SKM-1 treated with dmso at 0.1 percent for 144 hours (cell line): ENCODE data around the gene OR1I1.
"Not testable (repeated sequence)": the region's sequence is repeated elsewhere in the genome, so short reads cannot be mapped to it uniquely, and the experiment has no call there.

Experiments
- DNase-seq: peaks from one replicate; lab custom pipeline; 2025; ENCODE audit not compliant: unreplicated experiment; lab: John Stamatoyannopoulos, UW

Gene OR1I1

DNA sequence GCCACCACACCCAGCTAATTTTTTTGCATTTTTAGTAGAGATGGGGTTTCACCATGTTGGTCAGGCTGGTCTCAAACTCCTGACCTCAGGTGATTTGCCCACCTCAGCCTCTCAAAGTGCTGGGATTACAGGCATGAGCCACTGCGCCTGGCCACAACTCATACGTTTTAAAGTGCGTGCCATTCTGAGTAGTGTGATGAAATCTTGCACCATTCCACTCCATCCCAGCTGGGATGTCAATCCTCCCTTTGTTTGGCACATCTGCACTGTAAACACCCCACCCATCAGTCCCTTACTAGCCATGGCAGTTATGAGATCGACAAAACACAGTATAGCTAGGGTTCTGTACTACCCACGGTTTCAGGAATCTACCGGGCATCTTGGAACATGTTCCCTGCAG lies 16.0 kb downstream of the OR1I1 start:
- DNase-seq, result not testable (repeated sequence)

DNA sequence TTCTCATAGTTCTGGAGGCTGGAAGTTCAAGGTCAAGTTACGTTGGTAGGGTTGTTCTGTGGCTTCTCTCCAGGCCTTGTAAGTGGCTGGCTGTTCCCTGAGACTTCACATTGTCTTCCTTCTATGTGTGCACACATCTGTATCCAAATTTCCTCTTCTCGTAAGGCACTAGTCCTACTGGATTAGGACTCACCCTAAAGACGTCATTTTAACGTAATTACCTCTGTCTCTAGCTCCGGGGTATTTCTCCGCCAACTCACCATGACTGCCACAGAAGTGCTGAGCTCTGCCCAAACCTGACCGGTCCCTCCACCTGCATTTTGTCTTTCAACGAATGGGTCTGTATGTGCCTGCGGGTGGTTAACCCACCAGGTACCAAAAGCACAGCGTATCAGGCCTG lies 16.4 kb downstream of the OR1I1 start:
- DNase-seq, result no peak

DNA sequence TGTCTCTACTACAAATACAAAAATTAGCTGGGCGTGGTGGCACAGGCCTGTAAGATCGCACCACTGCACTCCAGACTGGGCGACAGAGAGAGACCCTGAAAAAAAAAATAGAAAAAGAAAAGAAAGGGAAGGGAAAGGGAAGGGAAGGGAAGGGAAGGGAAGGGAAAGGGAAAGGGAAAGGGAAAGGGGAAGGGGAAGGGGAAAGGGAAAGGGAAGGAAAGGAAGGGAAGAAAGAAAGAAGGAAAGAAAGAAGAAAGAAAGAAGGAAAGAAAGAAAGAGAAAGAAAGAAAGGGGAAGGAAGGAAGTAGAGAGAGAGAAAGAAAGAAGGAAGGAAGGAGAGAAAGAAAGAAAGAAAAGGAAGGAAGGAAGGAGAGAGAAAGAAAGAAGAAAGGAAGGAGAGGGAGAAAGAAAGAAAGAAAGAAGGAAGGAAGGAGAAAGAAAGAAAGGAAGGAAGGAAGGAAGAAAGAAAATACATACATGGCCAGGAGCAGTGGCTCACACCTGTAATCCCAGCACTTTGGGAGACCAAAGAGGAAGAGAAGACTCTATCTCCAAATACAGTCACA lies 17.1 kb downstream of the OR1I1 start:
- no peak for DNase-seq

DNA sequence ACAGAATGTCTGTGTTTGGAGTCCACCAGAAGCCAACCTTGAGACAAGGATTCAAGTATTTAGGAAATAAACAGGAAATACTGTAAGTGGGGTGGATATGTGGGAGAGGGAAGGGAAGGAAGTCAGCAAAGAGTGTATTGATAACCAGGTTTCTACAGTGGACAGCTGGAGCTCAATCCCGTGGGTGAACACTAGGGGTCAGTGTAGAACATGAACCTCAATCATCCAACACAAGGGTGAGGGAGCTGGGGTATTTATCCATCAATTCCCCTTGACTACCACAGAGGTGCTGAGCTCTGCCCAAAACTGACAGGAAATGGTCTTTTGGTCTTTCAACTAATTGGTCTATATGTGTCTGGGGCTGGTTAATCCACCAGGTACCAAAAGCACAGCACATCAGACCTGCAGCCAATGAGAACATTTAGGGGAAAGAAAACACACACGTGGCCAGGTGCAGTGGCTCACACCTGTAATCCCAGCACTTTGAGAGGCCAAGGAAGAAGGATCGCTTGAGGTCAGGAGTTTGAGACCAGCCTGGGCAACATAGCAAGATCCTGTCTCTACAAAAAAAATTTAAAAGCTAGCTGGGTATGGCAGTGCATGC lies 19.6 kb downstream of the OR1I1 start:
- peak; percentile 30 for DNase-seq

DNA sequence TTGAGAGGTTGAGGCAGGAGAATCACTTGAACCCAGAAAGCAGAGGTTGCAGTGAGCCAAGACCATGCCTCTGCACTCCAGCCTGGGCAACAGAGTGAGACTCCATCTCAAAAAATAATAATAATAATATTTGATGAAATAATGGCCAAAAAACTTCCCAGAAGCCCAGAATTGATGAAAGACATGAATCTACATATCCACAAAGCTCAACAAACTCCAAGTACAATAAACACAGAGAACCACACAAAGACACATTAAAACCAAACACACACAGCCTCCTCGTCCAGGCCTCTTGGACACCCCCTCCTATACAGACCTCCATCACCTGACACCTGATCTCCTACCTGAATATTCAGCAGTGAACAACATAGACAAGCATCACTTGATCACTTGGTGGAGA lies 22.0 kb downstream of the OR1I1 start:
- DNase-seq, result no peak

DNA sequence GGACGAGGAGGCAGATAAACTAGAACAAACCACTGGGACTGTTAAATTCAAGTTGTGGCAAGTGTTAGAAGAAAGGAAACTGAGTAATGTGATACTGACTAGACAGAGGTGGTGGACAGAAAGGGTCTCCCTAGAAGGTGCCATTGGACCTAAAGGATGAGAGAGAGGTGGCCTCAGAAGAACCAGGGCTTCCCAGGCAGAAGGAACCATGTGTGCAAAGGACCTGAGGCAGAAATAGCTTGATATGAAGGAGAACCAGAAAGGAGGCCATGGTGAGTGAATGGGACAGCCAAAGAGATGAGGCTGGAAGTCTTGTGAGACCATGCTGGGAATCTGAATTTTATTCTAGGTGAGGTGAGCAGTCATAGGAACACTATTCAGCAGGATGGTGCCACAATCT lies 22.4 kb downstream of the OR1I1 start:
- DNase-seq, result no peak

DNA sequence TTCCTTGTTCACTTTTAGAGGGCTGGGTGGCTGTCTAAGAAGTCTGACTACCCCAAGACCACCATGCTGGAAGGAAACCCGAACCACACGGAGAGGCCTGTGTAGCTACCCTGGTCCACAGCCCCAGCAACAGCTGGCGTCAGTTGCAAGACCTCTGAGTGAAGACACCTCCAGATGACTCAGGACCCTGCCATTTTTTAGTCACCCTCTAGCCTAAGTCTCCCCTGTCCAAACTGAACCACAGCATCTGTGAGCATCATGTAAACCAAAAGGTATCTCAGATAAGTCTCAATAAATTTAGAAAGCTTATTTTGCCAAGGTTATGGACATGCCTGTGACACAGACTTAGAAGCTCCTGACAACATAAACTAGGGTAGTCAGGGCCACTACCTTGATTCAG lies 23.0 kb downstream of the OR1I1 start:
- no peak for DNase-seq

DNA sequence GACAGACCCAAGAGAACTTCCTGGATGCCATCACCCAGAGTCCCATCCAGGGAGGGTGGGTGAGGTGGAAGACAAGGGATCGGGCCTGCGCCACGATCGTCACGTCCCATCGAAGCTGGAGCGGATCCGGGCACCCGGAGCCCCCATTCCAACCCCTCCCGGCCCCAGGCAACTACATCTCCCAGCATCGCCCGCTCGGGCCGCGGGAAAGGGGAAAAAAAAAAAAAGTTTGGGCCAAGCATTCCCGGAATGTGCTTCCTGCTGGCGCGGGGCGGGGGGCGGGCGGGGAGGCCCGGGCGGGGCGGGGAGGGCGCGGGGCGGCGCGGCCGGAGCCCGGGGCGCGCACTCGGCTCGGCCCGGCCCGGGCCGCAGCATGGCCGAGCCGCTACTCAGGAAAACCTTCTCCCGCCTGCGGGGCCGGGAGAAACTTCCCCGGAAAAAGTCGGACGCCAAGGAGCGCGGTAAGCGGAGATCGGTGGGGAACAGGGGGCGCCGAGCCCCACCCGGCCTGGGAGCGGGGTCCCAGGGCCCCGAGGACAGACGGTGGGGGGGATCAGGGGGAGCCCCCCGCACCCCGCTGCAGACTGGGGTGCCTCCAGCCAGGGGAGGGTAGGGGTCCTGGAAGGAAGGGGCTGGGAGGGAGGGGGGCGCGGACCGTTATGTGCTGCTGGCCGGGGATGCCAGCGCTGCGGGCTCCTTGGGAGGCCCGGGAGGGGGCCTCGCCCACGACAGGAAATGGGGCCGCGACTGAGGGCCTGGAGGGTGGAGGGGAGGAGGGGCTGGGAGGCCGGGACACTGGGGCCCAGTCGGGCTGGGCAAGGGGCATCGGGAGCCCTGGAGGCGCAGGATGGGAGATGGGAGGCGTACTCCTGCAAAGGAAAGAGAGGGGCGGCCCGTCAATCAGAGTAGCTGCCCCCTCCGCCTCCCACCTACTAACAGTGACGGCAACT lies 25.3 kb downstream of the OR1I1 start, which contains the start of gene SYDE1:
TSS of gene SYDE1 (plus strand) at position 341 of the 950 bp plus-strand sequence. CDS start at position 374, 33 bp downstream.
- no peak for DNase-seq

DNA sequence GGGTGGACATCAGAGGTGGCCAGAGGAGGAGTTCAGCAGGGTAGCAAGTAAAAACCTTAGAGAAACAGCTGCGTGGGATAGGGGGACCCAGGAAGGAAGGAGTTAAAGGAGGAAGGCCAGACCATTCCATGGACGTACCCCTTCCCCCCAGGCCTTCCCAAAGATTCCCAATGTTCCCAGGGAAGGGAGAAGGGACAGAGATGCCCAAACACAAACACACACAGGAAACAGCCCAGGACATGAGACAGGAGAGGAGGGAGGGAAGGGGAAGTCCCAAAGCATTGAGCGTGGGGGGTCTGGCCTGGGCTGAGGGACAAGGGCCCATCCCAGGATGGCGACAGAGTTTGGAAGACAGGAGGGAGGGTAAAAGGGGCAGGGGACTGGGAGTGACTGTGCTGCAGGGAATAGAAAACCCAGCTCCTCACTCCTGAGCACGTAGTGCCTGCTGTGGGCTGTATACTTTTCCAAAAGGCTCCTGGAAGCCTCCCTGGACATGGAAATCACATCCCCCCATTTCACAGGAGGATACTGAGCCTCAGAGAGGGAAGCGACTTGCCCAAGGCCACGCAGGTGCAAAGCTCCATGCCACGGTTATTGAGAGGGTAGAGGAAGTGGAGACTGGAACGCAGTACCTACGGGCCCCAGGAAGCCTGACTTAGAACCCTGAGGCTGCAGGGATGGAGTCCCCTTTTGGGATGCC lies 26.3 kb downstream of the OR1I1 start:
- no peak for DNase-seq

DNA sequence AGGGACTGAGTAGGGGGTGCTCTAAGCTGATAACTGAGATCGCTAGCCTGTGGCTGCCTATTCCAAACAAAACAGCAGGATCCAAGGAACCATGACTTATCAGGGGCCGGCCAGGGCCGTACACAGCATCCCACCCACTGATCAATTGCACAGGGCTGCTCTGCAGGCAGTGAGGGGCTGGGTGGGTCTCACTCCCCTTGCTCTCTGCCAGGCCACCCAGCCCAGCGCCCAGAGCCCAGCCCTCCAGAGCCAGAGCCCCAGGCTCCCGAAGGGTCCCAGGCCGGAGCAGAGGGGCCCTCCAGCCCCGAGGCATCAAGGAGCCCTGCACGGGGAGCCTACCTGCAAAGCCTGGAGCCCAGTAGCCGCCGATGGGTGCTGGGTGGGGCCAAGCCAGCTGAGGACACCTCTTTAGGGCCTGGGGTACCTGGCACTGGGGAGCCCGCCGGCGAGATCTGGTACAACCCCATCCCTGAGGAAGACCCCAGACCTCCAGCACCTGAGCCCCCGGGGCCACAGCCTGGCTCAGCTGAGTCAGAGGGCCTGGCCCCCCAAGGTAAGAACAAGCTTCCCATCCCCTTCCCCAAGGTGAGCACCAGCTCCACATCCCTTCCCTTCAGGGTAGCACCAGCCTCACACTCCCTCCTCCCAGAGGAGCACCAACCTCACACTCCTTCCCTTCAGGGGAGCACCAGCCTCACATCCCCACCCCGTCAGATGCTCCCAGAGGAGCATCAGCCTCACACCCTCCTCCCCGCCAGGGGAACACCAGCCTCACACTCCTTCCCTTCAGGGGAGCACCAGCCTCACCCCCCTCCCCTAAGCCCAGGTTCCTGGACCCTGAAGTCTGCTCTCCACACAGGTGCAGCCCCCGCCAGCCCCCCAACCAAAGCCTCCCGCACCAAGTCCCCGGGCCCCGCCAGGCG lies 27.1 kb downstream of the OR1I1 start:
- no peak for DNase-seq

DNA sequence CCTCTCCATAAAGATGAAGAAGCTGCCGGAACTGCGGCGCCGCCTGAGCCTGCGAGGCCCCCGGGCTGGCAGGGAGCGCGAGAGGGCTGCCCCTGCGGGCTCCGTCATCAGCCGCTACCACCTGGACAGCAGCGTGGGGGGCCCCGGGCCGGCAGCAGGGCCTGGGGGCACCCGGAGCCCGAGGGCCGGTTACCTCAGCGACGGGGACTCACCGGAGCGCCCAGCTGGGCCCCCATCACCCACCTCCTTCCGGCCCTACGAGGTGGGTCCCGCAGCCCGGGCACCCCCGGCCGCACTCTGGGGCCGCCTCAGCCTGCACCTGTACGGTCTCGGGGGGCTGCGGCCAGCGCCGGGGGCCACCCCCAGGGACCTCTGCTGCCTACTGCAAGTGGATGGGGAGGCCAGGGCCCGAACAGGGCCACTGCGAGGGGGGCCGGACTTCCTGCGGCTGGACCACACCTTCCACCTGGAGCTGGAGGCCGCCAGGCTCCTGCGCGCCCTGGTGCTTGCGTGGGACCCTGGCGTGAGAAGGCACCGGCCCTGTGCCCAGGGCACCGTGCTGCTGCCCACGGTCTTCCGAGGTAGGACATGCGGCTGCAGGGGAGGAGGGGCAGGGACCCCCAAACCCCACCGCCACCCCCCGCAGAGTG lies 27.9 kb downstream of the OR1I1 start:
- DNase-seq, result no peak

DNA sequence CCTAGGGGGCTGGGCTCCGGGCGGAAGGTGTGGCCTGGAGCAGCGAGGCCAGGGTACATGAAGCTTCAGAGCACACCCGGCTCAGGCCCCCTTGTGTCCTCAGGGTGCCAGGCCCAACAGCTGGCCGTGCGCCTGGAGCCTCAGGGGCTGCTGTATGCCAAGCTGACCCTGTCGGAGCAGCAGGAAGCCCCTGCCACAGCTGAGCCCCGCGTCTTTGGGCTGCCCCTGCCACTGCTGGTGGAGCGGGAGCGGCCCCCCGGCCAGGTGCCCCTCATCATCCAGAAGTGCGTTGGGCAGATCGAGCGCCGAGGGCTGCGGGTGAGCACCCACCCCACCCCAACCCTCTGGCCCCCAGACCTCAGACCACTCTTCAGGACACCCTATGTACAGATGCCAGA lies 28.4 kb downstream of the OR1I1 start:
- DNase-seq, result no peak

DNA sequence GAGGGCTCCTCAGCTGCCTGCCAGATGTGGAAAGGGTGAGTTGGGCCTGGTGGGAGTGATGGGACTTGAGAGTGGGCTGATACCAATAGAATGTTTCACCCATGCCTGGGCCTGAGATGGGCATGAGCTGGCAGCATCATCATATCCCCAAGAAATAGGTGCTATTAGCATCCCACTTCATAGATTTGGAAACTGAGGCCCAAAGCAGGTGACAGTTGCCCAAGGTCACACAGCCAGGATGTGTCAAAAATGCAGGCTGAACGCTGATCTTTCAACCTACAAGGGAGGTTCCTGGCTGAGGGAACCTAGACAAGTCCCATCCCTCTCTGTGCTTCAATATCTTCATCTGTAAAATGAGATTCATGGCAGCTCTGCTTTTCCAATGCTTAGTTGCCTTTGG lies 29.7 kb downstream of the OR1I1 start:
- DNase-seq, result no peak

DNA sequence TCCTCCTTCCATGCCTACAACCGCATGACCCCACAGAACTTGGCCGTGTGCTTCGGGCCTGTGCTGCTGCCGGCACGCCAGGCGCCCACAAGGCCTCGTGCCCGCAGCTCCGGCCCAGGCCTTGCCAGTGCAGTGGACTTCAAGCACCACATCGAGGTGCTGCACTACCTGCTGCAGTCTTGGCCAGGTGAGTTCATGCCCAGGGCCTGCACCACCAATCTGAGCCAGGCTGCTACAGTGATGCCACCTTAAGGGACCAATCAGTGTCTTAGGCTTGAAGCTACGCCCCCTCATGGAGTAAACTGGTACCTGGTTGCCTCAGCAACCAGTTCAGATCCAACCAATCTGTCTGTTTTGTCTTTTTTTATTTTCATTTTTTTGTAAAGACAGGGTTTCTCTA lies 30.4 kb downstream of the OR1I1 start:
- DNase-seq, result no peak

DNA sequence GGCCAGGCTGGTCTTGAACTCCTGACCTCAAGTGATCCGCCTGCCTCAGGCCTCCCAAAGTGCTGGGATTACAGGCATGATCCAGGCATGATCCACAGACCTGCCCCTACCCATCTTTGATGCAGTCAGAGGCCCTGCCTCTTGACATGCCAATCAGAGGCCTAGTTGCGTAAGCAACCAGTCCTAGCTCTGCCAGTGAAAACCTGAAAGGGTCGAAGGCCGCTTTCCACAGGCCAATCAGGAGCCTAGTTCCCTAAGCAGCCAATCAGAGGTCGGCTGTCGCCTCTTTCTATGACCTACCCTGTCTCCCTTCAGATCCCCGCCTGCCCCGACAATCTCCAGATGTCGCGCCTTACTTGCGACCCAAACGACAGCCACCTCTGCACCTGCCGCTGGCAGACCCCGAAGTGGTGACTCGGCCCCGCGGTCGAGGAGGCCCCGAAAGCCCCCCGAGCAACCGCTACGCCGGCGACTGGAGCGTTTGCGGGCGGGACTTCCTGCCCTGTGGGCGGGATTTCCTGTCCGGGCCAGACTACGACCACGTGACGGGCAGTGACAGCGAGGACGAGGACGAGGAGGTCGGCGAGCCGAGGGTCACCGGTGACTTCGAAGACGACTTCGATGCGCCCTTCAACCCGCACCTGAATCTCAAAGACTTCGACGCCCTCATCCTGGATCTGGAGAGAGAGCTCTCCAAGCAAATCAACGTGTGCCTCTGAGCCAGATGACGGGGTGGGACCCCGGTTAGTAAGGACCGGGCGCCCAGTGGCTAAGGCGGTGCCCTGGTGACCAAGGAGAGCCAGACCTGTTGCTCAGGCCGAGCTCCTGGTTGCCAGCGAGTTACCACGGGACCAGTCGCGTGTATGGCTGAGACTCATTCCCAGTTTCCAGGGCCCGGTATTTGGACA lies 31.5 kb downstream of the OR1I1 start:
- DNase-seq, result no peak

DNA sequence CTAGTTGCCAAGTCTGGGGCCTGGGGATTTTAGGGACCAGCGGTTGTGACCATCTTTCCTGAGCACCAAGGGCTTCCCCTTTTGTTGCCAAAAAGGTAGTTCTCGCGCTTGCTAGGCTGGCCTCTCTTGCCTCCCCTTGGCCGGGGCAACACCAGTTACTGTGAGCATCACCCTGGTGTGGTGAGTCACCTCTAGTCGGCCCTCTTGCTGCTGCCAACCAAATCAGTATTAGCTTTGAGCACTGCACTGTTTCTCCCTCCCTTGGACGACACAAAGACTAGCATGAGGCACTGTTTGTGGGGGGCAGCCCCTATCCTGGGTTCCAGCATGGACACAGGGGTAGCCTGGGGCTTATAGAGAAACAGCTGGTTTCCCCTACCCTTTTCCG lies 32.1 kb downstream of the OR1I1 start:
- no peak for DNase-seq

DNA sequence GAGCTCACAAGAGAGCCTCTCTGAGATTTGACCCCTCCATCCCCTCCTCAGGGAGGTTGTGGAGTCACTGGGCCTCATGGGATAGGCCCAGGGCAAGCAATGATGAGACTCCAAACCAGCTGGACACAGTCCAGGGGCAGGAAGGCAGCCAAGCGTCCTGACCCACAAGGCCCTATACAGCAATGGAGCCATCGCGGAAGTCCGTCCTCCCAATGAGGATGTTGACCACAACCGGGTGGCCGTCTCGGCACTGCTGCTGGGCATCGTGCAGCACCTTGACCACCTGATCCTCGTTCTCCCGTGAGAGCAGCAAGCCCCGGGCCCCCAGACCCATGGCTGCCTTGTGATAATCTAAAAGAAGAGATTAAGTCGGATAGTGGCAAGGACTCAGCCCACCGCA lies 33.1 kb downstream of the OR1I1 start:
- no peak for DNase-seq

DNA sequence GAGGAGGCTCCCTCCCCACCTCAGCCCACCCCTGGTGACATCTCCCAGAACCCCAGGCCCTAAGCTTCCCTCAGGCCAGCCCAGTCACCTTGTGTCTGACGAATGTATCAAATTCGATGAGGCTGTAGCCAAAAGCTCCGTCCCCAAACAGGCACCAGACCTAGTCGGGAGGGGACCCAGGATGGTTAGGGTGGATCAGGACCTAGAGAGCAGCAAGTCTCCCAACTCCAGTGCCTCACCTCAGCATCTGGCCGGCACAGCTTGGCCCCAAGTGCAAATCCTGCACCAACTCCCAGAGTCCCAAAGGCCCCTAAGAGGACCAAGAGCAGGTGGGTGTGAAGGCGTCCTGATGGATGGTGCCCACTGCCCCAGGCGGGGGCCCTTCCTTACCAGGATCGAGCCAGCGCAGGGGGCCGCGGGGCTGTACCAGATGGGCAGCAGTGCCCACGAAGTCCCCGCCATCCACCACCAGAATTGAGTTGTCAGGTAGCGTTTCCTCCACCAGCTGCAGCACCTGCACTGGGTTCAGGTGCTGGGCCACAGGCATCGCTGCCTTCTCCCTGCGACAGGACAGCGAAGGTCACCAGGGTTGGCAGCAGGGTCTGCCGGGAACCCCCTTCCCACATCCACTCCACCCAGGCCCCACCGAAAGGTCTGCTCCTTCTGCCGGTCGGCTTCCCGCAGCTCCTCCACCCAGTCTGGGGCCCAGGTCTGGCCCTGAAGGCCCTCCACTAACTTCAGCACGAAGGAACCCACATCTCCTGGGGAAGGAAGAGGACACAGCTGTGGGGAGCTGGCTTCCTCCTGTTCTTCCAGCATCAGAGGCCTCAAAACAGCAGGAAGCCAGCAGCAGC lies 34.0 kb downstream of the OR1I1 start:
- no peak for DNase-seq
